CD14-positive monocyte (primary cell): Measurements from ENCODE around the gene SEC23A. TPM values are rescaled to one million over a fixed set of nuclear protein-coding genes. Genes with fewer than 3 reads are reported as not detected.
A peak's percentile ranks its signal among the peaks of the same experiment; 100 is the strongest.

Experiments used
- DNase-seq, 3 donors: peaks; one replicate each; pipeline ENCODE4 v3.0.0-alpha.2; 2011 to 2022
- H2AFZ ChIP-seq: 2 replicates; pipeline ENCODE4 v1.6.0; 2012; ENCODE audit warnings: mild to moderate bottlenecking, low read depth, low read length, inconsistent platforms; ENCODE audit not compliant: insufficient read depth, poor library complexity, severe bottlenecking
- H3K27ac ChIP-seq, 2 donors: 1 replicate in 1 of 2; 2 replicates in 1 of 2; pipeline ENCODE4 v1.5.1; 2012 to 2013; ENCODE audit warnings: low read length in 2 of 2, control low read depth in 1 of 2, inconsistent platforms in 1 of 2, low read depth in 1 of 2, mild to moderate bottlenecking in 1 of 2
- H3K27me3 ChIP-seq, 2 donors: one replicate each; pipeline versions ENCODE4 v1.6.0 to v1.6.1; 2011 to 2013; ENCODE audit warnings: low read length in 2 of 2; ENCODE audit not compliant: control insufficient read depth in 2 of 2, insufficient read depth in 2 of 2
- H3K36me3 ChIP-seq, 2 donors: replicated peaks in 1 of 2; 1 replicate in 1 of 2; 2 replicates in 1 of 2; pipeline versions ENCODE4 v1.5.1 to v1.6.1; 2012 to 2013; ENCODE audit warnings: low read length in 2 of 2, control low read depth in 1 of 2, inconsistent platforms in 1 of 2, mild to moderate bottlenecking in 1 of 2; ENCODE audit not compliant: insufficient read depth in 2 of 2, control insufficient read depth in 1 of 2
- H3K4me1 ChIP-seq, 2 donors: 1 replicate in 1 of 2; 2 replicates in 1 of 2; pipeline versions ENCODE4 v1.5.1 to v1.6.1; 2012 to 2013; ENCODE audit warnings: low read length in 2 of 2, control low read depth in 1 of 2, inconsistent platforms in 1 of 2, mild to moderate bottlenecking in 1 of 2, moderate library complexity in 1 of 2; ENCODE audit not compliant: insufficient read depth in 2 of 2, control insufficient read depth in 1 of 2
- H3K4me2 ChIP-seq: replicated peaks from 2 replicates; pipeline ENCODE3; 2012; ENCODE audit warnings: low read length, moderate library complexity, mild to moderate bottlenecking; ENCODE audit not compliant: poor library complexity, severe bottlenecking; ENCODE audit errors: extremely low read depth
- H3K4me3 ChIP-seq, 3 experiments: fragments of 200-600 bp in 1 of 3; sonication (generic) in 1 of 3; replicated peaks in 1 of 3; 1 replicate in 2 of 3; 2 replicates in 1 of 3; pipeline ENCODE4 v1.5.1; 2011 to 2013; ENCODE audit warnings: low read length in 3 of 3, mild to moderate bottlenecking in 3 of 3, control low read depth in 2 of 3, low read depth in 2 of 3, inconsistent platforms in 1 of 3, moderate library complexity in 1 of 3
- H3K79me2 ChIP-seq: 2 replicates; pipeline ENCODE4 v1.6.0; 2012; ENCODE audit warnings: mild to moderate bottlenecking, control low read depth, inconsistent platforms, low read length, moderate library complexity; ENCODE audit not compliant: insufficient read depth
- H3K9ac ChIP-seq: 2 replicates; pipeline ENCODE4 v1.6.0; 2017; ENCODE audit warnings: low read length, mild to moderate bottlenecking; ENCODE audit not compliant: insufficient read depth, poor library complexity, severe bottlenecking
- H3K9me3 ChIP-seq, 2 donors: replicated peaks in 1 of 2; 1 replicate in 1 of 2; 2 replicates in 1 of 2; pipeline versions ENCODE4 v1.5.1 to v1.6.1; 2012 to 2013; ENCODE audit warnings: low read length in 2 of 2, control low read depth in 1 of 2; ENCODE audit not compliant: control insufficient read depth in 1 of 2, insufficient read depth in 1 of 2
- H4K20me1 ChIP-seq: 2 replicates; pipeline ENCODE4 v1.6.0; 2012; ENCODE audit warnings: mild to moderate bottlenecking, low read length, control low read depth, moderate library complexity; ENCODE audit not compliant: insufficient read depth
- H3K27ac Mint-ChIP-seq, 7 donors: one replicate each; pipeline ENCODE4 v1.8.0; 2020; ENCODE audit warnings: mild to moderate bottlenecking in 7 of 7, mixed read lengths in 7 of 7, moderate library complexity in 6 of 7, inconsistent platforms in 2 of 7
- H3K27me3 Mint-ChIP-seq, 3 donors: one replicate each; pipeline ENCODE4 v1.8.0; 2021 to 2022; ENCODE audit warnings: low read depth in 3 of 3, mild to moderate bottlenecking in 3 of 3, mixed read lengths in 3 of 3, moderate library complexity in 3 of 3, inconsistent platforms in 1 of 3
- H3K36me3 Mint-ChIP-seq, 2 donors: one replicate each; pipeline ENCODE4 v1.8.0; 2020; ENCODE audit warnings: mixed read lengths in 2 of 2, inconsistent platforms in 1 of 2, mild to moderate bottlenecking in 1 of 2
- H3K4me1 Mint-ChIP-seq: one replicate; pipeline ENCODE4 v1.8.0; 2020; ENCODE audit warnings: mild to moderate bottlenecking, mixed read lengths
- H3K4me3 Mint-ChIP-seq, 2 donors: one replicate each; pipeline ENCODE4 v1.8.0; 2020; ENCODE audit warnings: mild to moderate bottlenecking in 2 of 2, mixed read lengths in 2 of 2, moderate library complexity in 1 of 2
- H3K9me3 Mint-ChIP-seq, 7 donors: one replicate each; pipeline ENCODE4 v1.8.0; 2020 to 2022; ENCODE audit warnings: mixed read lengths in 7 of 7, mild to moderate bottlenecking in 6 of 7, moderate library complexity in 6 of 7, inconsistent platforms in 2 of 7
- WGBS: methylation state at CpG from one replicate; pipeline ENCODE4 v1.1.5; 2013; ENCODE audit warnings: missing lambda C conversion rate; ENCODE audit not compliant: insufficient coverage; 5-methylcytosine and 5-hydroxymethylcytosine counted together
- intact Hi-C, 2 donors: fragments of 100-400 bp; cut with micrococcal nuclease; formaldehyde crosslinking; loops; one replicate each; pipeline versions ENCODE4 v1.15.0 to v1.15.1; 2023
- polyA plus RNA-seq, 3 donors: library from polyadenylated mRNA; depleted of rRNA in 1 of 3; unstranded in 2 of 3; stranded (reverse) in 1 of 3; fragments of 300-500 nt in 2 of 3; fragments of >200 nt in 1 of 3; fragmentation: Illumina TruSeq in 2 of 3; gene quantifications; 1 replicate in 2 of 3; 2 replicates in 1 of 3; pipeline ENCODE4 v1.2.3, GENCODE V29; 2012 to 2021
- TF ChIP-seq, protein P1 (sequence below): fragments of 200-600 bp; IDR thresholded peaks from one replicate; pipeline ENCODE4 v1.8.0; 2022; ENCODE audit warnings: antibody characterized with exemption, mild to moderate bottlenecking

SEC23A gene
- polyA plus RNA-seq, 3 donors = 13.8 to 37.3 (median 36.4) TPM

DNA sequence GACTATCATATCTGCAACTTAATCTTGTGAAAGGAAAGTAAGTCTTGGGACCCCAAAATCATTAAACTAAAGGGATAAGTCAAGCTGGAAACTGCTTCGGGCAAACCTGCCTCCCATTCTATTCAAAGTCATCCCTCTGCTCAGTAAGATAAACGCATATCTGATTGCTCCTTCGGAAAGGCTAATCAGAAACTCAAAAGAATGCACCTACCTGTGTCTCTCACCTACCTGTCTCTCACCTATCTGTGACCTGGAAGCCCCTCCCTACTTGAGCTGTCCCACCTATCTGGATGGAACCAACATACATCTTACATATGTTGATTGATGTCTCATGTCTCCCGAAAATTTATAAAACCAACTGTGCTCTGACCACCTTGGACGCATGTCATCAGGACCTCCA lies 19.9 kb downstream of the SEC23A start:
- peak overlapping the region in 1 of 7 donors; percentile 77 for H3K27ac Mint-ChIP-seq
- Histone ChIP-seq H2AFZ (no peak overlapping the region), H3K9me3 (no peaks in the 10 kb centered on the region), H3K27me3 (no peaks in the 10 kb centered on the region), H3K79me2 (no peaks in the 10 kb centered on the region), H4K20me1 (no peaks in the 10 kb centered on the region), H3K4me2 (no peak overlapping the region), H3K27ac (no peak overlapping the region), H3K4me1 (no peaks in the 10 kb centered on the region), H3K36me3 (peaks cover 68 to 96% of the 10 kb centered on the region in 2 donors), H3K9ac (no peak overlapping the region), H3K4me3 (no peak overlapping the region)
- TF ChIP-seq, protein P1, sequence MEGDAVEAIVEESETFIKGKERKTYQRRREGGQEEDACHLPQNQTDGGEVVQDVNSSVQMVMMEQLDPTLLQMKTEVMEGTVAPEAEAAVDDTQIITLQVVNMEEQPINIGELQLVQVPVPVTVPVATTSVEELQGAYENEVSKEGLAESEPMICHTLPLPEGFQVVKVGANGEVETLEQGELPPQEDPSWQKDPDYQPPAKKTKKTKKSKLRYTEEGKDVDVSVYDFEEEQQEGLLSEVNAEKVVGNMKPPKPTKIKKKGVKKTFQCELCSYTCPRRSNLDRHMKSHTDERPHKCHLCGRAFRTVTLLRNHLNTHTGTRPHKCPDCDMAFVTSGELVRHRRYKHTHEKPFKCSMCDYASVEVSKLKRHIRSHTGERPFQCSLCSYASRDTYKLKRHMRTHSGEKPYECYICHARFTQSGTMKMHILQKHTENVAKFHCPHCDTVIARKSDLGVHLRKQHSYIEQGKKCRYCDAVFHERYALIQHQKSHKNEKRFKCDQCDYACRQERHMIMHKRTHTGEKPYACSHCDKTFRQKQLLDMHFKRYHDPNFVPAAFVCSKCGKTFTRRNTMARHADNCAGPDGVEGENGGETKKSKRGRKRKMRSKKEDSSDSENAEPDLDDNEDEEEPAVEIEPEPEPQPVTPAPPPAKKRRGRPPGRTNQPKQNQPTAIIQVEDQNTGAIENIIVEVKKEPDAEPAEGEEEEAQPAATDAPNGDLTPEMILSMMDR = no peak
- no peak for DNase-seq
- H3K4me1 Mint-ChIP-seq = no peaks in the 10 kb centered on the region
- no peaks in the 10 kb centered on the region for H3K9me3 Mint-ChIP-seq
- H3K27me3 Mint-ChIP-seq = no peaks in the 10 kb centered on the region
- WGBS = 95% methylated on average over 2 of the region's 5 CpGs
- intact Hi-C loops = no loop called here
- H3K4me3 Mint-ChIP-seq = no peak overlapping the region
- peaks cover 64 to 84% of the 10 kb centered on the region in 2 donors for H3K36me3 Mint-ChIP-seq

DNA sequence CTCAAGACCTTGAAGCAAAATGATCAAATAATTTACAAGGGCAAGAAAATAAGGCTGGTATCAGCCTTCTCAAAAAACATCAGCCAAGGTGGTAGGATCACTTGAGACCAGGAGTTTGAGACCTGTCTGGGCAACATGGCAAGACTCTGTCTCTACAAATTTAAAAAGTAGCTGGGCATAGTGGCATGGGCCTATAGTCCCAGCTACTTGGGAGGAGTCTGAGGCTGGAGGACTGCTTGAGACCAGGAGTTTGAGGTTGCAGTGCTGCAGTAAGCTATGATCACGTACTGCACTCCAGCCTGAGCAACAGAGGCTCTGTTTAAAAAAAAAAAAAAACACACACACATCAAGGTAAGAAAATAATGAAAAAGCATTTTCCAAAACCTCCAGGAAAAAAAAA lies 22.1 kb downstream of the SEC23A start:
- Histone ChIP-seq H3K9me3 (no peaks in the 10 kb centered on the region), H3K4me1 (no peaks in the 10 kb centered on the region), H3K27me3 (no peaks in the 10 kb centered on the region), H3K9ac (no peak overlapping the region), H2AFZ (no peak overlapping the region), H3K27ac (no peak overlapping the region), H3K36me3 (peaks cover 56 to 84% of the 10 kb centered on the region in 2 donors), H3K4me3 (no peak overlapping the region), H4K20me1 (no peaks in the 10 kb centered on the region), H3K79me2 (no peaks in the 10 kb centered on the region), H3K4me2 (no peak overlapping the region)
- WGBS = no CpG with 5 or more reads among the region's 1 CpG
- DNase-seq = no peak
- H3K27me3 Mint-ChIP-seq = peaks cover 0 to 2% (median 0%) of the 10 kb centered on the region in 3 donors
- intact Hi-C loops = no loop called here
- no peak overlapping the region for H3K4me3 Mint-ChIP-seq
- no peaks in the 10 kb centered on the region for H3K4me1 Mint-ChIP-seq
- H3K27ac Mint-ChIP-seq = peak overlapping the region in 1 of 7 donors; percentile 54
- no peaks in the 10 kb centered on the region for H3K9me3 Mint-ChIP-seq
- H3K36me3 Mint-ChIP-seq = peaks cover 54 to 86% of the 10 kb centered on the region in 2 donors
- TF ChIP-seq, protein P1 = no peak
